ENCODE data around the gene CELF2. TPM values are rescaled to one million over a fixed set of nuclear protein-coding genes. Genes with fewer than 3 reads are reported as not detected.

Gene CELF2
- total RNA-seq, 6 donors from 2014 or later = 82.7 to 193 (median 120) TPM

GRCh38 chr10:11014671-11015445 is 2.8 kb upstream of the CELF2 start:
- Histone ChIP-seq H3K27ac (peak overlapping the region; percentile 3 to 76 (median 68)), H3K36me3 (no peaks in the 10 kb centered on the region), H3K27me3 (peaks cover 0 to 10% (median 4%) of the 10 kb centered on the region in 4 donors), H3K9me3 (no peaks in the 10 kb centered on the region), H3K4me1 (peaks cover 0 to 49% (median 14%) of the 10 kb centered on the region in 4 donors), H3K4me3 (no peak overlapping the region)
- 58% methylated on average over 14 of the region's 14 CpGs for WGBS, 2 donors
- ATAC-seq (ENCODE audit: low FRiP score in 2 of 2) = no peak
- no peak for TF ChIP-seq EP300 (IDR thresholded peaks at IDR 0.05)
- no peak for TF ChIP-seq CTCF (IDR thresholded peaks at IDR 0.05)
- TF ChIP-seq POLR2A (IDR thresholded peaks at IDR 0.05) = no peak
- TF ChIP-seq POLR2AphosphoS5 (IDR thresholded peaks at IDR 0.05) = no peak
- peak in 1 of 2 donors; percentile 18 for DNase-seq

DNA sequence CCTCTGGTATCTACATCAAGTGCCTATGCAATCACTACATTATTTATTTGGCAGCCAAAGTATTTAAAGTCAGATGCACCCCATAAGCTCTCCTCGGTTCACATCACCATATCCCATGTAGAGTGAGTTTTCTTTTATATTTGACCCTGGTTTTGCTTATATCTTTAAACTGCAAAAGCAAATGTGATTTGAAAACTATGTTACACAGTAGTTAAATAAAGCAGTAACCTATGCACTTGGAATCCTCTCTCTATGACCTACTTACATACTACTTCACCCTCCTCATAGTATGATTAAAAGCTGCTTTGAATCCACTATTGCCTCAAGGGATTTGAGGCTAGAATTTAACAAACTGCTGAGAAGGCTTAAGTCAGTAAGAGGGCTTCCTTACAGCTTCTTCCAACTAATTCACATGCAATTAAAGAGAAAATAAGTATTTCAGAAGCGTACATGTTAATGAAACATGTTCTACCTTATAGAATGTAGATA is 2.2 kb upstream of the CELF2 start:
- Histone ChIP-seq H3K4me1 (peaks cover 0 to 49% (median 14%) of the 10 kb centered on the region in 4 donors), H3K27ac (peak overlapping the region in 3 of 4 donors; percentile 61 to 87 (median 76)), H3K27me3 (peaks cover 0 to 10% (median 4%) of the 10 kb centered on the region in 4 donors), H3K9me3 (no peaks in the 10 kb centered on the region), H3K36me3 (no peaks in the 10 kb centered on the region), H3K4me3 (no peak overlapping the region)
- ATAC-seq (ENCODE audit: low FRiP score in 2 of 2) (no peak), DNase-seq (no peak)
- no peak for TF ChIP-seq CTCF (IDR thresholded peaks at IDR 0.05)
- TF ChIP-seq EP300 (IDR thresholded peaks at IDR 0.05) = no peak
- TF ChIP-seq POLR2AphosphoS5 (IDR thresholded peaks at IDR 0.05) = no peak
- no peak for TF ChIP-seq POLR2A (IDR thresholded peaks at IDR 0.05)
- WGBS, 2 donors = 77 to 83% methylated on average over 2 of the region's 2 CpGs

DNA sequence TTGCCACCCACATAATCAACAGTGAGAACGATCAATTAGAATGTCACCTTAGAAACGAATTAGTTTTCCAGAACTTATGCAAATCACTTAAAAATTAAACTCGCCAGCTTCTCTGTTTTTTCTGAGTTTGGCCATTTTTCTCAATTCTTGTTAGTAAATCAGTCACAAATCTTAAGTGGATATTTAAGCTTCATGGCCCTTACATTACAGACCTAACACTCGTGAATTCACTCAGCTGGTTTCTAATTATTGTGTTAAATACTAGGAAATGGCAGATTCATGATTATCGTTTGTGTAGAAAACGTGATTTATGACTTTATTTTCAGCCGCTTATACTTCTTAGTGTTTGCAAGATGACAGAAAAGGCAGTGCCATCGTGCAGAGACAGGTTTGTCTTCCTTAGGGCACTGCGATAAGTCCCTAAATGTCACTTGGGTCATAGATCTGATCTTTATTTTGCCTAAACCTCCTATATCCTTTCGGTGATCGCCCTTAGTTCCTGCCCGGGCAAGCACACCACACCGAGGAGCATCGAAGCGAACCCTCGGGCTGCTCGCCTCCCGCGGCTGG is 587 bp upstream of the CELF2 start:
- Histone ChIP-seq H3K27ac (peak overlapping the region; percentile 87 to 92 (median 89)), H3K4me1 (peaks cover 0 to 49% (median 13%) of the 10 kb centered on the region in 4 donors), H3K4me3 (peak overlapping the region in 3 of 4 donors; percentile 58 to 75 (median 64)), H3K9me3 (no peaks in the 10 kb centered on the region), H3K27me3 (peaks cover 0 to 10% (median 4%) of the 10 kb centered on the region in 4 donors), H3K36me3 (no peaks in the 10 kb centered on the region)
- TF ChIP-seq EP300 (IDR thresholded peaks at IDR 0.05) (no peak), POLR2A (IDR thresholded peaks at IDR 0.05) (no peak)
- WGBS, 2 donors = 20 to 22% methylated on average over 19 of the region's 19 CpGs
- DNase-seq (no peak), ATAC-seq (ENCODE audit: low FRiP score in 2 of 2) (no peak)

DNA sequence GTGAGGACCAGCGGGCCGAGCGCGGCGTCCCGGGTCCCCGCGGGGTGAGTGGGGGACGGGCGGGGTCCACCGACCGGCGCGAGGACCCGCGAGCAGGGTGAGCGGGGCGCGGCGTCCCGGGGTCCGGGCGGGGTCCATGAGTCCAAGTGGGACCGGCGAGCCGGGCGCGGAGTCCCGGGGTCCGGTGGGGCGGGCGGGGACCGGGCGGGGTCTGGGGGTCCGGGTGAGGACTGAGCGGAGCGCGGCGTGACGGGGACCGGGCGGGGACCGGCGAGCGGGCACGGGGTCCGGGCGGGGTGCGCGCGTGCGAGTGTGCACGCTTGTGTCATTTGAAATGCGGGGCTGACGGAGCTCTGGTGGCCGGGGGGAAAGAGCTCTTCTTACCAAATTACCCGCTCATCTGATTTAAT is 765 bp downstream of the CELF2 start:
- TF ChIP-seq POLR2AphosphoS5 (IDR thresholded peaks at IDR 0.05) (no peak), EP300 (IDR thresholded peaks at IDR 0.05) (no peak), POLR2A (IDR thresholded peaks at IDR 0.05) (no peak), CTCF (IDR thresholded peaks at IDR 0.05) (no peak)
- DNase-seq (peak in 1 of 2 donors; percentile 89), ATAC-seq (ENCODE audit: low FRiP score in 2 of 2) (peak in 1 of 2 donors; percentile 45)
- H3K9me3 ChIP-seq = no peaks in the 10 kb centered on the region
- WGBS, 2 donors = 2% methylated on average over 4 to 29 of the region's 57 CpGs
- peak overlapping the region; percentile 88 to 92 (median 89) for H3K27ac ChIP-seq
- H3K27me3 ChIP-seq = peaks cover 0 to 10% (median 4%) of the 10 kb centered on the region in 4 donors
- no peaks in the 10 kb centered on the region for H3K36me3 ChIP-seq
- H3K4me1 ChIP-seq = peaks cover 0 to 41% (median 7%) of the 10 kb centered on the region in 4 donors
- peak overlapping the region; percentile 58 to 75 (median 63) for H3K4me3 ChIP-seq
